OCI-LY7 (cell line): Measurements from ENCODE around the gene COLEC12. TPM values are rescaled to one million over a fixed set of nuclear protein-coding genes. Genes with fewer than 3 reads are reported as not detected.

Experiments
- BruUV-seq: library from RNA; stranded (reverse); fragments of 400-500 nt; replicated peaks from 2 replicates; lab custom pipeline; 2021; lab: Mats Ljungman, UMichigan
- CTCF ChIA-PET: fragments of 300-600 bp; sonication (Branson Sonifier 250); formaldehyde crosslinking; loops from one replicate; lab custom pipeline; 2022; ENCODE audit warnings: antibody characterized with exemption; ENCODE audit not compliant: unreplicated experiment; lab: Charles Lee
- POLR2A ChIA-PET: fragments of 300-600 bp; sonication (Branson Sonifier 250); formaldehyde crosslinking; loops from one replicate; lab custom pipeline; 2022; ENCODE audit warnings: antibody characterized with exemption; lab: Charles Lee
- DNase-seq: peaks from one replicate; pipeline ENCODE4 v3.0.0-alpha.2; 2015; ENCODE audit warnings: low spot score
- H2AFZ ChIP-seq: fragments of 200-600 bp; sonication (generic), shearing (Covaris generic); 2 replicates; pipeline ENCODE4 v1.6.1; 2014; ENCODE audit warnings: mild to moderate bottlenecking, antibody characterized with exemption, low read length, moderate library complexity
- H3K27ac ChIP-seq: fragments of 200-600 bp; sonication (generic); 2 replicates; pipeline ENCODE4 v1.5.1; 2014; ENCODE audit warnings: mixed run types, low read depth, mild to moderate bottlenecking, moderate library complexity, low read length, inconsistent platforms; ENCODE audit not compliant: poor library complexity, severe bottlenecking
- H3K36me3 ChIP-seq: fragments of 200-600 bp; sonication (generic); 2 replicates; pipeline ENCODE4 v1.6.1; 2014; ENCODE audit warnings: mild to moderate bottlenecking, antibody characterized with exemption, low read length, moderate library complexity, mixed read lengths; ENCODE audit not compliant: insufficient read depth
- H3K4me1 ChIP-seq: fragments of 200-600 bp; sonication (generic); 2 replicates; pipeline ENCODE4 v1.5.1; 2014; ENCODE audit warnings: mild to moderate bottlenecking, low read length; ENCODE audit not compliant: insufficient read depth, poor library complexity, severe bottlenecking
- H3K4me2 ChIP-seq: fragments of 200-600 bp; sonication (generic); 2 replicates; pipeline ENCODE4 v1.6.1; 2014; ENCODE audit warnings: mild to moderate bottlenecking, low read length
- H3K4me3 ChIP-seq: fragments of 200-600 bp; sonication (generic); 2 replicates; pipeline ENCODE4 v1.5.1; 2014; ENCODE audit warnings: mild to moderate bottlenecking, low read depth, low read length; ENCODE audit not compliant: poor library complexity, severe bottlenecking
- H3K79me2 ChIP-seq: fragments of 200-600 bp; sonication (generic); 2 replicates; pipeline ENCODE4 v1.6.1; 2016; ENCODE audit warnings: low read depth, mild to moderate bottlenecking, low read length, moderate library complexity, mixed read lengths; ENCODE audit not compliant: insufficient read depth
- H3K9me2 ChIP-seq: fragments of 200-600 bp; sonication (generic); 2 replicates; pipeline ENCODE4 v1.6.1; 2016; ENCODE audit warnings: mild to moderate bottlenecking, low read length, mixed read lengths; ENCODE audit not compliant: insufficient read depth
- H3K9me3 ChIP-seq: fragments of 200-600 bp; sonication (generic); 2 replicates; pipeline ENCODE4 v1.6.1; 2014; ENCODE audit warnings: mild to moderate bottlenecking, mixed run types, low read length, mixed read lengths
- H4K20me1 ChIP-seq: fragments of 200-600 bp; sonication (generic); 2 replicates; pipeline ENCODE4 v1.6.1; 2014; ENCODE audit warnings: mild to moderate bottlenecking, antibody characterized with exemption, low read length, moderate library complexity, mixed read lengths; ENCODE audit not compliant: insufficient read depth
- EZH2phosphoT487 ChIP-seq: fragments of 200-600 bp; sonication (generic); IDR thresholded peaks from 2 replicates; pipeline ENCODE4 v1.6.1; 2018; ENCODE audit warnings: low read depth, borderline replicate concordance, mild to moderate bottlenecking, mixed run types, antibody characterized with exemption, low read length, moderate library complexity, mixed read lengths
- intact Hi-C: fragments of 100-400 bp; cut with micrococcal nuclease; formaldehyde crosslinking; loops from one replicate; pipeline ENCODE4 v1.10.0; 2022; ENCODE audit not compliant: unreplicated experiment
- total RNA-seq, 2 experiments: library from RNA; depleted of rRNA in 1 of 2; stranded (reverse); fragments of >200 nt in 1 of 2; shearing (Covaris generic) in 1 of 2; gene quantifications; 2 replicates each; pipeline ENCODE4 v1.2.3, GENCODE V29; 2014 to 2022
- TF ChIP-seq, protein P1 (sequence below): fragments of 200-600 bp; sonication (generic); conservative IDR thresholded peaks from 2 replicates; pipeline ENCODE4 v1.5.1; 2014; ENCODE audit warnings: mild to moderate bottlenecking, antibody characterized with exemption, low read length, moderate library complexity, mixed read lengths

Gene COLEC12
- total RNA-seq, 2 experiments from 2014 or later: not detected

DNA sequence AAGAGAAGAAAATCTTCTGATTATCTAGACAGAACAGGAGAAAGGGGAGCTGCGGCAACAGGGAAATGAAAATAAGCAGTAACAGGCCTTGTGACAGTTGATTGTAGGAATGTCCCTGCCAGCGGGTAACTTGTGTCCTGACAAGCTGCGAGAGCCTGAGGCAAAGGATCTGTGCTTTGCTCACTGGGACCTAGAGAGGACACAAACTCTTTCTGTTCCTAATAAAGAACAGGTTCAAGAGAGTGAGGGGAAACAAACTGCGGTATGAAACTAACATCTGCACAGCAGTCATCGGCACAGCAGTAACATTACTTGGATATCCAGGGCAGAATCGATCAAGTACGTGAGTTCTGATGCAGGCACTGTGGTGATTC lies 128.9 kb downstream of the COLEC12 start:
- Histone ChIP-seq H4K20me1 (no peaks in the 10 kb centered on the region), H2AFZ (no peak overlapping the region), H3K4me1 (no peaks in the 10 kb centered on the region), H3K9me2 (no peaks in the 10 kb centered on the region), H3K4me3 (no peak overlapping the region), H3K9me3 (no peaks in the 10 kb centered on the region), H3K4me2 (no peak overlapping the region), H3K36me3 (no peaks in the 10 kb centered on the region), H3K27ac (no peak overlapping the region), H3K79me2 (no peaks in the 10 kb centered on the region)
- no peak for DNase-seq
- CTCF ChIA-PET: no interaction called here
- no peak for TF ChIP-seq EZH2phosphoT487
- TF ChIP-seq, protein P1, sequence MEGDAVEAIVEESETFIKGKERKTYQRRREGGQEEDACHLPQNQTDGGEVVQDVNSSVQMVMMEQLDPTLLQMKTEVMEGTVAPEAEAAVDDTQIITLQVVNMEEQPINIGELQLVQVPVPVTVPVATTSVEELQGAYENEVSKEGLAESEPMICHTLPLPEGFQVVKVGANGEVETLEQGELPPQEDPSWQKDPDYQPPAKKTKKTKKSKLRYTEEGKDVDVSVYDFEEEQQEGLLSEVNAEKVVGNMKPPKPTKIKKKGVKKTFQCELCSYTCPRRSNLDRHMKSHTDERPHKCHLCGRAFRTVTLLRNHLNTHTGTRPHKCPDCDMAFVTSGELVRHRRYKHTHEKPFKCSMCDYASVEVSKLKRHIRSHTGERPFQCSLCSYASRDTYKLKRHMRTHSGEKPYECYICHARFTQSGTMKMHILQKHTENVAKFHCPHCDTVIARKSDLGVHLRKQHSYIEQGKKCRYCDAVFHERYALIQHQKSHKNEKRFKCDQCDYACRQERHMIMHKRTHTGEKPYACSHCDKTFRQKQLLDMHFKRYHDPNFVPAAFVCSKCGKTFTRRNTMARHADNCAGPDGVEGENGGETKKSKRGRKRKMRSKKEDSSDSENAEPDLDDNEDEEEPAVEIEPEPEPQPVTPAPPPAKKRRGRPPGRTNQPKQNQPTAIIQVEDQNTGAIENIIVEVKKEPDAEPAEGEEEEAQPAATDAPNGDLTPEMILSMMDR: no peak
- POLR2A ChIA-PET: no interaction called here
- intact Hi-C loops: no loop called here
- no TSS peak for BruUV-seq

DNA sequence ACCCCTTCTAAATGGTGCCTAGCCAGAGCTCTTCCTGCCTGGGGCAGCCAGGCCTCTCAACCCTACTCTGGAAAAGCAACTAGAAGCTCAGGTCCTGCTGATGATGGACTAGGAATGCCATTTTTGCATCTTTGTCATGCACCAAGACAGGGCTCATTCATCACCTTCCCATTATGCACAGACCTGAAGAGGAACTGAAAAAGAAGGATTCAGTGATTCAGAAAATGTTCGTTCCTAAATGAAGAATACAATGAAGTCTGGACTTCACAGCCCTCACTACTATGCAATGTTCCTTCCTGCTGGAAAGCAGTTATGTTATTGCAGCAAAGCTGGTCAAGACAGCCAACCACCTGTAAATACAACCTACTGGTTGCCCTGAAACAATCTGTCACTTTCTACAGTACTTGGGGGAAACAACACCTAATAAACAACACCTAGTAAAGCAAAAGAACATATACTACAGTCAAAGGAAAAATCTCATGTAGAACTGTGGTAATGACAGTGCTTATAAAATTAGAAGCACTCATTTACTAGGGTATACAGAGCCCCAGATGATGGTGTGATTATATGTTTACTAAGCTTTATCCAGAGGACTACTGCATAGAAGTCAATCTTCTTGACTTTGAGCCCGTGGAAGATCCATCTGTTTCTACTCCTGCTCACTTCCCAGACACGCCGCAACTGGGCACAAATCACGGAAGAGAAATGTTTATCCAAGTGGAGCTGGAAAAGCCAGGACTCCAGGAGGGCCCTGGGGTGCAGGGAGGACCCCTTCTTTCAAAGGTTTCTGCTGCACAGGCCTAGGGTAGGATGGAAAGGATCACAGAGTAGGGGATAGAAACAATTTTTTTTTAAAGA lies 129.5 kb downstream of the COLEC12 start:
- TF ChIP-seq, protein P1: no peak
- no peak for TF ChIP-seq EZH2phosphoT487
- no peaks in the 10 kb centered on the region for H3K79me2 ChIP-seq
- H3K4me2 ChIP-seq: no peak overlapping the region
- H3K9me3 ChIP-seq: no peaks in the 10 kb centered on the region
- H2AFZ ChIP-seq: no peak overlapping the region
- H3K4me3 ChIP-seq: no peak overlapping the region
- no peak overlapping the region for H3K27ac ChIP-seq
- H4K20me1 ChIP-seq: no peaks in the 10 kb centered on the region
- H3K9me2 ChIP-seq: no peaks in the 10 kb centered on the region
- POLR2A ChIA-PET: interaction anchor here (0.8 kb wide), 1 partner anchor 9 kb away, joined by 3 read pairs; no protein-coding TSS in a partner anchor
- no peaks in the 10 kb centered on the region for H3K4me1 ChIP-seq
- intact Hi-C loops: no loop called here
- no peaks in the 10 kb centered on the region for H3K36me3 ChIP-seq
- DNase-seq: no peak
- CTCF ChIA-PET: no interaction called here
- BruUV-seq: no TSS peak
